Keratinocyte (primary cell): ENCODE measurements around the gene HCN4. TPM values are rescaled to one million over a fixed set of nuclear protein-coding genes. Genes with fewer than 3 reads are reported as not detected.

Source experiments
- DNase-seq: peaks from one replicate; pipeline ENCODE4 v3.0.0-alpha.2; 2011; ENCODE audit warnings: low read depth, missing footprints, low spot score
- FAIRE-seq: peaks from 2 replicates; lab custom pipeline; 2011; peaks lifted over from hg19 to GRCh38; lab: Jason Lieb, UNC
- H2AFZ ChIP-seq: 2 replicates; pipeline ENCODE4 v1.6.0; 2012; ENCODE audit warnings: low read length, control low read depth, inconsistent platforms; ENCODE audit not compliant: control insufficient read depth
- H3K27ac ChIP-seq: 2 replicates; pipeline ENCODE4 v1.5.1; 2011; ENCODE audit warnings: low read length; ENCODE audit not compliant: control insufficient read depth, insufficient read depth
- H3K27me3 ChIP-seq: 3 replicates; pipeline ENCODE4 v1.6.0; 2011; ENCODE audit warnings: low read length; ENCODE audit not compliant: control insufficient read depth, insufficient read depth; ENCODE audit errors: extremely low read depth
- H3K36me3 ChIP-seq, 2 experiments: 2 replicates in 1 of 2; 3 replicates in 1 of 2; pipeline ENCODE4 v1.5.1; 2011; ENCODE audit warnings: low read length in 2 of 2, mild to moderate bottlenecking in 1 of 2; ENCODE audit not compliant: control insufficient read depth in 2 of 2, insufficient read depth in 2 of 2; ENCODE audit errors: extremely low read depth in 1 of 2
- H3K4me1 ChIP-seq: 3 replicates; pipeline ENCODE4 v1.5.1; 2011; ENCODE audit warnings: low read length; ENCODE audit not compliant: control insufficient read depth, insufficient read depth; ENCODE audit errors: extremely low read depth
- H3K4me2 ChIP-seq: 3 replicates; pipeline ENCODE4 v1.6.0; 2011; ENCODE audit warnings: low read depth, low read length; ENCODE audit not compliant: control insufficient read depth, insufficient read depth; ENCODE audit errors: extremely low read depth
- H3K4me3 ChIP-seq, 3 experiments: fragments of 200-600 bp in 1 of 3; sonication (generic) in 1 of 3; 2 replicates in 2 of 3; 3 replicates in 1 of 3; pipeline ENCODE4 v1.5.1; 2011 to 2016; ENCODE audit warnings: low read length in 3 of 3, mild to moderate bottlenecking in 3 of 3, control low read depth in 2 of 3, inconsistent platforms in 1 of 3, low read depth in 1 of 3, mixed read lengths in 1 of 3, mixed run types in 1 of 3, moderate library complexity in 1 of 3; ENCODE audit not compliant: control insufficient read depth in 2 of 3, insufficient read depth in 2 of 3; ENCODE audit errors: extremely low read depth in 1 of 3
- H3K79me2 ChIP-seq: 2 replicates; pipeline ENCODE4 v1.6.0; 2012; ENCODE audit warnings: low read length; ENCODE audit not compliant: control insufficient read depth, insufficient read depth
- H3K9ac ChIP-seq: 3 replicates; pipeline ENCODE4 v1.6.0; 2011; ENCODE audit warnings: low read length; ENCODE audit not compliant: control insufficient read depth, insufficient read depth; ENCODE audit errors: extremely low read depth
- H3K9me1 ChIP-seq: 3 replicates; pipeline ENCODE4 v1.6.0; 2011; ENCODE audit warnings: low read length; ENCODE audit not compliant: control insufficient read depth, insufficient read depth; ENCODE audit errors: extremely low read depth
- H3K9me3 ChIP-seq: 2 replicates; pipeline ENCODE4 v1.5.1; 2012; ENCODE audit warnings: low read depth, low read length; ENCODE audit not compliant: control insufficient read depth
- H4K20me1 ChIP-seq: 3 replicates; pipeline ENCODE4 v1.6.0; 2011; ENCODE audit warnings: low read length; ENCODE audit not compliant: control insufficient read depth, insufficient read depth; ENCODE audit errors: extremely low read depth
- EZH2 ChIP-seq: IDR thresholded peaks from one replicate; pipeline ENCODE4 v1.6.1; 2012; ENCODE audit warnings: inconsistent platforms, mild to moderate bottlenecking, low read length, moderate library complexity
- dilution Hi-C: fragments of 300-500 bp; cut with MboI; formaldehyde crosslinking; loops from one replicate; pipeline ENCODE4 v1.7.0; 2020; ENCODE audit warnings: low sequenced_read_pairs; ENCODE audit not compliant: extremely low pct_ligation_motif_present
- polyA plus RNA-seq, 5 experiments: library from polyadenylated mRNA; depleted of rRNA in 3 of 5; stranded (reverse) in 3 of 5; stranded (forward) in 1 of 5; unstranded in 1 of 5; fragments of >200 nt; gene quantifications; 1 replicate in 1 of 5; 2 replicates in 3 of 5; 3 replicates in 1 of 5; pipeline versions ENCODE4 v1.2.1 to v1.2.3, GENCODE V29; 2011 to 2012; ENCODE audit warnings: missing spikeins in 2 of 5, low read depth in 1 of 5, low replicate concordance in 1 of 5
- TF ChIP-seq, protein P1 (sequence below), 3 experiments: IDR thresholded peaks in 1 of 3; conservative IDR thresholded peaks in 1 of 3; optimal IDR thresholded peaks in 1 of 3; 2 replicates in 2 of 3; 3 replicates in 1 of 3; pipeline versions ENCODE3 to v1.5.1; 2011; ENCODE audit warnings: low read length in 3 of 3, mild to moderate bottlenecking in 3 of 3, moderate library complexity in 2 of 3, control low read depth in 1 of 3, inconsistent platforms in 1 of 3; ENCODE audit not compliant: insufficient read depth in 2 of 3; ENCODE audit errors: extremely low read depth in 1 of 3

HCN4 gene
- polyA plus RNA-seq, 1 donor (not counting 4 experiments of a cell fraction or from before 2014, with no cell fraction given) = not detected

DNA sequence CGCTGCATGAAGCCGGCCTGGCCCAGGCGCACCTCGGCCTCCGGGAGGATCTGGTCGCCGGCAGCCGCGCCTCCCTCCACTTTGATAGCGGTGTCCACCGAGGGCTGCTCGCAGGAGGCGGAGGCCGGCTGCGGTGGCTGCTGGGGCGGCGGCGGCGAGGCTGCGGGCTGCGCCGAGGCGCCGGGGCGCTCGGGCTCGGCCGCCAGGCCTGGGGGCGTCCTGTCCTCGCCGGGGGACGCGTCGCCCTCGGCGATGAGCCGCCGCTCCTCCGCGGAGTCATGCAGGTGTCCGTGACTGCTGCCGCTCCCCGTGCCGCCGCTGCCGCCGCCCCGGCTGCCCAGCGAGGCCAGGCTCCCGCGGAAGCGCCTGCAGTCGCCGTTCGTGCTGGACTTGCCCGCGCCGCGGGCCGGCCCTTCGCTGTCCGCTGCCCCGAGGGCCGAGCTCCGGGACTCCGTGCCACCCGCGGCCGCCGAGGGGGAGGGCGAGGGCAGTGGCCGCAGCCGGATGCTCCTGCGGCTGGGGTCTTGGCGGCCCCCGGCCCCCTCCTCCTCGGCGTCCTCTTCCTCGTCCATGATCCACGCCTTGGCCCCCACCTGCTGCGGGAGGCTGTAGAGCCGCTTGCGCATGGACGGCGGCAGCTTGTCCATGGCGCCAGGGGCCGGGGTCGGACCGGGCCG is 996 bp downstream of the HCN4 start:
- H3K27me3 ChIP-seq = peaks cover 79% of the 10 kb centered on the region

DNA sequence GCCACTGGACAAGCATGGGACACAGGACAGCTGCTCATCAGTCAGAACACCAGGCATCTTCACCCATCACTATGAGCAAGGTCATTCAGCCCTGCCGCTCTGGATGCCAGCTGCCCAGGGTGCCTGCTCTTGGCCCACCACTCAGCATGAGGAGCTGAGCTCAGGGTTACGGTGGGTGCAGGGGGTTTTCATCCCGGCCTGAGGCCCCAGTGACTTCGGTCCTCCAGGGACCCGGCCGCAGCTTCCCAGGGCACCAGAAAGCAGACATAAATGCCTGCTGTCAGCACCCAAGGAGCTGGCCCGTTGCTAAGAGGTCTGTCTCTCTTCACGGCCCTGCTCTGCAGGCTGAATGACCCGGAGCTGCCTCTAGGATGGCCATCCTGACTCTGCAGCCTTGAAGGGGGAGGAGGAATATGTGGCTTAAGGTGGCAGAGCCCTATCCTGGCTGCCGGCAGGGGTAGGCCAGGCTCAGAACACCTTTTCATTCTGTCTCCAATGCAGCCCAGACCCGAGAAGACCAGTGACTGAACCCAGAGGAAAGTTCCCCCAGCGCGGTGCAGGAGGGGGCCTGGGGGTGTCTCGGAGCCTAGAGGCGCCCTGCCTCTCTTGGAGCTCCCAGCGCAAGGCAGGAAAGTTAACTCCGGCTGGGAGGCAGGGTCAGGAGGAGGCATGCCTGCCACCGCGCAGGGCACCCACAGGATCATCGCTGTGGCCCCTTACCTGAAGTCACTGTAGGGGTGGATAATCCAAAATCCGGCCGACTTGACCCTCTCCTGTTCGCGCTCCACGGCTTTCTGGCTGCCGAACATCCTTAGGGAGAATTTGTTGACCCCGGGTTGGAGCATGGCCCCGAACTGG is 1.8 kb downstream of the HCN4 start:
- Histone ChIP-seq H3K79me2 (no peaks in the 10 kb centered on the region), H3K9me1 (no peaks in the 10 kb centered on the region), H4K20me1 (no peaks in the 10 kb centered on the region), H3K4me3 (no peak overlapping the region), H3K4me1 (no peaks in the 10 kb centered on the region), H3K36me3 (no peaks in the 10 kb centered on the region), H3K27ac (no peak overlapping the region), H3K9ac (no peak overlapping the region), H3K4me2 (no peak overlapping the region), H2AFZ (no peak overlapping the region), H3K27me3 (peaks cover 86% of the 10 kb centered on the region), H3K9me3 (no peaks in the 10 kb centered on the region)
- dilution Hi-C loops = no loop called here
- no peak for FAIRE-seq
- no peak for DNase-seq
- TF ChIP-seq, protein P1, sequence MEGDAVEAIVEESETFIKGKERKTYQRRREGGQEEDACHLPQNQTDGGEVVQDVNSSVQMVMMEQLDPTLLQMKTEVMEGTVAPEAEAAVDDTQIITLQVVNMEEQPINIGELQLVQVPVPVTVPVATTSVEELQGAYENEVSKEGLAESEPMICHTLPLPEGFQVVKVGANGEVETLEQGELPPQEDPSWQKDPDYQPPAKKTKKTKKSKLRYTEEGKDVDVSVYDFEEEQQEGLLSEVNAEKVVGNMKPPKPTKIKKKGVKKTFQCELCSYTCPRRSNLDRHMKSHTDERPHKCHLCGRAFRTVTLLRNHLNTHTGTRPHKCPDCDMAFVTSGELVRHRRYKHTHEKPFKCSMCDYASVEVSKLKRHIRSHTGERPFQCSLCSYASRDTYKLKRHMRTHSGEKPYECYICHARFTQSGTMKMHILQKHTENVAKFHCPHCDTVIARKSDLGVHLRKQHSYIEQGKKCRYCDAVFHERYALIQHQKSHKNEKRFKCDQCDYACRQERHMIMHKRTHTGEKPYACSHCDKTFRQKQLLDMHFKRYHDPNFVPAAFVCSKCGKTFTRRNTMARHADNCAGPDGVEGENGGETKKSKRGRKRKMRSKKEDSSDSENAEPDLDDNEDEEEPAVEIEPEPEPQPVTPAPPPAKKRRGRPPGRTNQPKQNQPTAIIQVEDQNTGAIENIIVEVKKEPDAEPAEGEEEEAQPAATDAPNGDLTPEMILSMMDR (optimal IDR thresholded peaks at IDR 0.05 in 1 of 3, IDR thresholded peaks at IDR 0.05 in 1 of 3, conservative IDR thresholded peaks at IDR 0.05 in 1 of 3; ENCODE audit: extremely low read depth in 1 of 3, insufficient read depth in 2 of 3, low read length in 3 of 3) = no peak
- peak; percentile 74 for TF ChIP-seq EZH2

More for the DNA sequence above, 996 bp downstream of the HCN4 start:
- Histone ChIP-seq H3K4me3 (no peak overlapping the region), H3K9ac (no peak overlapping the region), H3K36me3 (no peaks in the 10 kb centered on the region), H3K9me3 (no peaks in the 10 kb centered on the region), H3K4me1 (no peaks in the 10 kb centered on the region), H3K9me1 (no peaks in the 10 kb centered on the region), H3K27ac (no peak overlapping the region), H2AFZ (no peak overlapping the region), H4K20me1 (no peaks in the 10 kb centered on the region), H3K79me2 (no peaks in the 10 kb centered on the region), H3K4me2 (peak overlapping the region; percentile 32)
- DNase-seq = no peak
- TF ChIP-seq, protein P1 (optimal IDR thresholded peaks at IDR 0.05 in 1 of 3, IDR thresholded peaks at IDR 0.05 in 1 of 3, conservative IDR thresholded peaks at IDR 0.05 in 1 of 3; ENCODE audit: extremely low read depth in 1 of 3, insufficient read depth in 2 of 3, low read length in 3 of 3) = no peak
- no peak for TF ChIP-seq EZH2
- FAIRE-seq = no peak
- dilution Hi-C loops = no loop called here
